ENCODE data around the gene ULBP2. TPM values are rescaled to one million over a fixed set of nuclear protein-coding genes. Genes with fewer than 3 reads are reported as not detected.
"Not testable (repeated sequence)": the region's sequence is repeated elsewhere in the genome, so short reads cannot be mapped to it uniquely, and the experiment has no call there.

The ULBP2 gene
- total RNA-seq, 8 experiments from 2014 or later: 0.54 to 43.6 (median 3.2) TPM

GRCh38 chr6:149948011-149948410 is 6.2 kb downstream of the ULBP2 start:
- Histone ChIP-seq H3K4me3 (no peak overlapping the region), H3K27ac (no peak overlapping the region), H3K4me1 (replicated peaks in 1 of 2) (no peaks in the 10 kb centered on the region)
- ATAC-seq (replicated peaks in 6 of 8): no peak
- in situ Hi-C loops (cut with MboI; ENCODE audit: low pct_unique_long_range_greater_than_20kb in 2 of 9, low sequenced_read_pairs in 9 of 9, unreplicated experiment in 9 of 9): loop anchor here in 1 of 9 experiments (25.0 kb wide), 1 partner anchor 864 kb away; no protein-coding TSS in a partner anchor
- 20 to 60% methylated on average over 1 of the region's 1 CpG; no CpG with 5 or more reads in 8 of the 10 experiments for WGBS, 10 experiments

DNA sequence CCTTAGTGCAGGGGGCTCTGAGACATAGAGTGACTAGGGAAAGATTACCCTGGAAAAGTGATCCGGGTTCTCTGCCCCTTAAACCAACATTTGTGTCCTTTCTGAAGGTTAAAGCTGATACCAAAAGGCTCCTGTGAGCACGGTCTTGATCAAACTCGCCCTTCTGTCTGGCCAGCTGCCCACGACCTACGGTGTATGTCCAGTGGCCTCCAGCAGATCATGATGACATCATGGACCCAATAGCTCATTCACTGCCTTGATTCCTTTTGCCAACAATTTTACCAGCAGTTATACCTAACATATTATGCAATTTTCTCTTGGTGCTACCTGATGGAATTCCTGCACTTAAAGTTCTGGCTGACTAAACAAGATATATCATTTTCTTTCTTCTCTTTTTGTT is 6.8 kb downstream of the ULBP2 start:
- no peak for ATAC-seq (replicated peaks in 6 of 8)
- H3K4me3 ChIP-seq: no peak overlapping the region
- no peaks in the 10 kb centered on the region for H3K4me1 ChIP-seq (replicated peaks in 1 of 2)
- in situ Hi-C loops (cut with MboI; ENCODE audit: low pct_unique_long_range_greater_than_20kb in 2 of 9, low sequenced_read_pairs in 9 of 9, unreplicated experiment in 9 of 9): loop anchor here in 1 of 9 experiments (25.0 kb wide), 1 partner anchor 864 kb away; no protein-coding TSS in a partner anchor
- 7 to 88% (median 79%) methylated on average over 1 to 5 of the region's 5 CpGs; no CpG with 5 or more reads in 5 of the 10 experiments for WGBS, 10 experiments
- H3K27ac ChIP-seq: no peak overlapping the region

DNA sequence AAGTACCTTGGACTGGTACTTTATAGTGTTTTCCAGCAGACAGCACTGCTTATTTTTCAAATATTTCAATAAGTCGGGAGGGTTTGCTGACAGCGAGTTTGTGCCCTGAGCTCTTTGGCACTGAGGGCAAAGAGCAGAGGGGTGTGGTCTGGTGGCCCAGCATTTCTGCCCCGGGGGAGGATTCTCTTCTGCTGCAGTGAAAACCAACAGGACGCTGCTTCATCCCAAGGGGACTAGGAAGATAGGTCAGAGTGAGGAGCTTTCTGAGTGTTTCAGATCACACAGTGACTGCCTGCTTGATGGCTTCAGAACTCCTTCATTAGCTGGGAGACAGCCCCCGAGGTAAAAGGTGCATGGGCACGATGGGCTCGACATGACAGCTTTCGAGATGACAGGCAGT is 8.6 kb downstream of the ULBP2 start:
- in situ Hi-C loops (cut with MboI; ENCODE audit: low pct_unique_long_range_greater_than_20kb in 2 of 9, low sequenced_read_pairs in 9 of 9, unreplicated experiment in 9 of 9): no loop called here
- 0 to 50% (median 18%) methylated on average over 1 to 4 of the region's 8 CpGs; no CpG with 5 or more reads in 4 of the 10 experiments for WGBS, 10 experiments

DNA sequence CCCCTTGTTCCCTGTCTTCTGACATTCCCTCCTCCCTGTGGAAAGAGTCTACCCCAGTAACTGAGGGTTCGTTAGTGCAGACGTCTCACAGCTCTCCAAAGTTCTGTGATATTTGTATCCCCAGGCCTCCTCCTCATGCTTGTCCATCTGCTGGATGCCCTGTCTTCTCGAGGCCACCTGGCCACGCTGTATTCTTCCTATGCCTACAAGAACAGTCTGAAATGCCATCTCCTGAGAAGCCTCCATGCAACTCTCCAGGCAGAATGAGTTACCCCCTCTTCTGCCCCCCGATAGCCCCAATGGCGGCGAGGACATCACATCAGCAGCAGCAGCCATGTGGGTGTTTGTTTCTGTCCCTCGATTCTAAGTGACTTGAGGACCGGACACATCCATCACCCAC is 9.3 kb downstream of the ULBP2 start:
- 40 to 100% (median 70%) methylated on average over 1 to 5 of the region's 9 CpGs; no CpG with 5 or more reads in 3 of the 10 experiments for WGBS, 10 experiments
- no peaks in the 10 kb centered on the region for H3K4me1 ChIP-seq (replicated peaks in 1 of 2)
- no peak overlapping the region for H3K4me3 ChIP-seq
- no peak for ATAC-seq (replicated peaks in 6 of 8)
- H3K27ac ChIP-seq: no peak overlapping the region
- in situ Hi-C loops (cut with MboI; ENCODE audit: low pct_unique_long_range_greater_than_20kb in 2 of 9, low sequenced_read_pairs in 9 of 9, unreplicated experiment in 9 of 9): no loop called here

More for the DNA sequence above, 8.6 kb downstream of the ULBP2 start:
- no peaks in the 10 kb centered on the region for H3K4me1 ChIP-seq (replicated peaks in 1 of 2)
- ATAC-seq (replicated peaks in 6 of 8): peak in 2 of 8 experiments; percentile 6
- no peak overlapping the region for H3K4me3 ChIP-seq
- no peak overlapping the region for H3K27ac ChIP-seq

DNA sequence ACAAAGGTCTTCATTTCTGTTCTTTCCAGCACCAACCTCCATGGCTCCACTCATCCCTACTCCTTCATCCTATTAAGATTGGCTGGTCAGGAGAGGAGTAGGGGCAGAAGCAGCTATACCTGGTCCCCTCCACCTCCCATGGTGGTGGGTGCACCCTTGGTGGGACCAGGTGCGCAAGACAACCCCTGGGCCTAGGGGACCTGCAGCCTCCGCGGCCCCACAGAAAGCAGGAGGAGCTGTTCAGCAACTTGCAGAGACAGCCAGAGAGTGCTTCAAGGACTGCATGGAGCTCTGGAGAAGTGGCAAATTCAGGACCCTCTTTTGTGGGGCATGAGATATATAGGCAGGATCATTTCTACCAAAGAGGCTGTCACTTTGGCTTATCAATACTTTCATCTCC is 9.8 kb downstream of the ULBP2 start:
- Histone ChIP-seq H3K4me1 (replicated peaks in 1 of 2) (no peaks in the 10 kb centered on the region), H3K4me3 (no peak overlapping the region), H3K27ac (no peak overlapping the region)
- no peak for ATAC-seq (replicated peaks in 6 of 8)
- in situ Hi-C loops (cut with MboI; ENCODE audit: low pct_unique_long_range_greater_than_20kb in 2 of 9, low sequenced_read_pairs in 9 of 9, unreplicated experiment in 9 of 9): no loop called here
- WGBS, 10 experiments: 54 to 100% (median 58%) methylated on average over 1 to 2 of the region's 3 CpGs; no CpG with 5 or more reads in 7 of the 10 experiments

- in situ Hi-C loops (cut with MboI; ENCODE audit: low pct_unique_long_range_greater_than_20kb in 2 of 9, low sequenced_read_pairs in 9 of 9, unreplicated experiment in 9 of 9); H3K4me1 ChIP-seq (replicated peaks in 1 of 2); H3K4me3 ChIP-seq; H3K27ac ChIP-seq: not testable (repeated sequence)
- WGBS, 10 experiments: 0 to 60% (median 16%) methylated on average over 1 to 2 of the region's 2 CpGs; no CpG with 5 or more reads in 2 of the 10 experiments
- peak in 3 of 8 experiments; percentile 34 to 44 (median 42) for ATAC-seq (replicated peaks in 6 of 8)
Observed at GRCh38 chr6:149953390-149953789, 11.6 kb downstream of the ULBP2 start.

DNA sequence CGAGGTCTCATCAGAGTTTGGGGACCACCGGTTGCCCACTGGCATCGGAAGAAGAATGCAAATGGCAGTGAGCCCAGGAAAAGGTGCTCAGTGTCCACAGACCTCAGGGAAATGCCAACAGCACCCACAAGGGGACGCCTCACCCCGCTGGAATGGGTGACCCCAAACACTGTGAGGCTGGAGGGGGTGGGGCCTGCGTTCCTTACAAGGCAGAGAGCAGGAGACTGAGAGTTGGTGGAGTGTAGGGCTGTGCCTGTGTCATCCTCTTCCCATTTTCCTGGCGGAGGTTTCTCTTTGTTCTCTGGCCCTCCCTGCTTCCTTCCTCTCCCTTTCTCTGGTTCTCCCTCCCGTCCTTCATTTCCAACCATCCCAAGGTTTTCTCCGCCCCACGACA is 12.1 kb downstream of the ULBP2 start:
- no CpG with 5 or more reads among the region's 10 CpGs for WGBS, 10 experiments
- H3K27ac ChIP-seq: not testable (repeated sequence)

DNA sequence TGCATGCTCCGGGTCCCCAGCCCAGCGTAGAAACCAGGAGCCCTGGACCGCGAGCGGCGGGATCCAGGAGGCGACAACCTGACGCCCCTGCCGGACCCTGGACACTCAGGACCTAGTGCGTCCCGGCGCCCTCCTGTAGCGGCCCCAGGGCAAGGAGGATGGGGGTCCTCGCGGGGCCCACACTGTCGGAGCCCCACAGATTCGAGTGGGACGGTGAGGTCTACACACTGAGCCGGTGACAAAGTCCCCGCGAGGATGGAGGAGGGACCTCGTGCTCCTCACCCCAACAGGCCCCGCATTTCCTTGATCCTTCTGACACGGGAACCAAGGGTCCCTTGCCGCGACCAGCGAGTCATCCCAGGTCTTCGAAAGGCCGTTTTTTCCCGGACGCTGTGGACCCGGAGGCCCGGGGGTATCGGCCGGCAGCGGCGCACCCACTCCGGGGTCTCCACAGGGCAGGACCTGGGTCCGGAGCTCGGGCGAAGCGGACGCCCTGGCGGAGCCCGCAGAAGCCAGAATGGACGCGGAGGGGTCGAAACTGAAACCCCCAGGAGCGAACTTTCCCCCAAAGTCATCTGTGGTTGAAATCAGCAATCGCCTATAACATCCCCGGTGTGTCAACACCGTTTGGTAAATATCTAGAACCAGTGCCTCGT is 12.6 kb downstream of the ULBP2 start:
- H3K4me1 ChIP-seq (replicated peaks in 1 of 2); in situ Hi-C loops (cut with MboI; ENCODE audit: low pct_unique_long_range_greater_than_20kb in 2 of 9, low sequenced_read_pairs in 9 of 9, unreplicated experiment in 9 of 9); H3K27ac ChIP-seq; H3K4me3 ChIP-seq: not testable (repeated sequence)
- ATAC-seq (replicated peaks in 6 of 8): peak; percentile 6 to 52 (median 36)
- WGBS, 10 experiments: no CpG with 5 or more reads among the region's 53 CpGs

More for the DNA sequence above, 12.1 kb downstream of the ULBP2 start:
- H3K4me1 ChIP-seq (replicated peaks in 1 of 2); in situ Hi-C loops (cut with MboI; ENCODE audit: low pct_unique_long_range_greater_than_20kb in 2 of 9, low sequenced_read_pairs in 9 of 9, unreplicated experiment in 9 of 9); H3K4me3 ChIP-seq: not testable (repeated sequence)
- ATAC-seq (replicated peaks in 6 of 8): peak; percentile 77 to 98 (median 88)

GRCh38 chr6:149954984-149955653 is 13.3 kb downstream of the ULBP2 start:
- WGBS, 10 experiments: 0 to 7% (median 0%) methylated on average over 1 to 3 of the region's 21 CpGs; no CpG with 5 or more reads in 6 of the 10 experiments
- H3K27ac ChIP-seq; H3K4me1 ChIP-seq (replicated peaks in 1 of 2); in situ Hi-C loops (cut with MboI; ENCODE audit: low pct_unique_long_range_greater_than_20kb in 2 of 9, low sequenced_read_pairs in 9 of 9, unreplicated experiment in 9 of 9); H3K4me3 ChIP-seq: not testable (repeated sequence)
- ATAC-seq (replicated peaks in 6 of 8): peak in 2 of 8 experiments; percentile 4 to 33

- 8 to 60% (median 27%) methylated on average over 1 to 4 of the region's 7 CpGs; no CpG with 5 or more reads in 3 of the 10 experiments for WGBS, 10 experiments
- H3K4me1 ChIP-seq (replicated peaks in 1 of 2); in situ Hi-C loops (cut with MboI; ENCODE audit: low pct_unique_long_range_greater_than_20kb in 2 of 9, low sequenced_read_pairs in 9 of 9, unreplicated experiment in 9 of 9); H3K4me3 ChIP-seq; H3K27ac ChIP-seq; ATAC-seq (replicated peaks in 6 of 8): not testable (repeated sequence)
Observed at GRCh38 chr6:149955654-149956317, 14.0 kb downstream of the ULBP2 start.

DNA sequence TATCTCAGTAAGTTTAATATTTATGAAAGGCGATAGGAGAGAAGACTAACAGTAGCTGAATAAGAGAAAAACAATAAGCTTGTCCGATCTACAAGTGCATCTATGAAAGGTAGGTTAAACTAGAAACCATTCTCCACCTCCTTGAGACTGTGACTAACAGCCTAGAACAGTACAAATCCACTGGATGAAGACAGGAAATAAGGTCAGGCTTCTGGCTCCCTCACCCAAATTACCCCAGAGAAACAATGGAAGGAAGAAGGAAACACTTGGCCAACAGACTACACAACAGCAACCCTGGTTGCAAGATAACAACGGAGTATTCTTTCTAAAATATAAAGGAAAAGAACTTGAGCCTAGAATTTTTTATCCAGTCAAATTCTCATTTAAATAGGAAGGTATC is 16.3 kb downstream of the ULBP2 start:
- H3K4me1 ChIP-seq (replicated peaks in 1 of 2); H3K27ac ChIP-seq; in situ Hi-C loops (cut with MboI; ENCODE audit: low pct_unique_long_range_greater_than_20kb in 2 of 9, low sequenced_read_pairs in 9 of 9, unreplicated experiment in 9 of 9); H3K4me3 ChIP-seq; ATAC-seq (replicated peaks in 6 of 8): not testable (repeated sequence)
- WGBS, 10 experiments: 22 to 61% (median 48%) methylated on average over 1 to 3 of the region's 3 CpGs; no CpG with 5 or more reads in 1 of the 10 experiments

- H3K4me3 ChIP-seq; ATAC-seq (replicated peaks in 6 of 8); in situ Hi-C loops (cut with MboI; ENCODE audit: low pct_unique_long_range_greater_than_20kb in 2 of 9, low sequenced_read_pairs in 9 of 9, unreplicated experiment in 9 of 9); H3K4me1 ChIP-seq (replicated peaks in 1 of 2); H3K27ac ChIP-seq: not testable (repeated sequence)
- 38 to 80% (median 50%) methylated on average over 1 to 2 of the region's 4 CpGs; no CpG with 5 or more reads in 5 of the 10 experiments for WGBS, 10 experiments
Observed at GRCh38 chr6:149959806-149960205, 18.0 kb downstream of the ULBP2 start.

DNA sequence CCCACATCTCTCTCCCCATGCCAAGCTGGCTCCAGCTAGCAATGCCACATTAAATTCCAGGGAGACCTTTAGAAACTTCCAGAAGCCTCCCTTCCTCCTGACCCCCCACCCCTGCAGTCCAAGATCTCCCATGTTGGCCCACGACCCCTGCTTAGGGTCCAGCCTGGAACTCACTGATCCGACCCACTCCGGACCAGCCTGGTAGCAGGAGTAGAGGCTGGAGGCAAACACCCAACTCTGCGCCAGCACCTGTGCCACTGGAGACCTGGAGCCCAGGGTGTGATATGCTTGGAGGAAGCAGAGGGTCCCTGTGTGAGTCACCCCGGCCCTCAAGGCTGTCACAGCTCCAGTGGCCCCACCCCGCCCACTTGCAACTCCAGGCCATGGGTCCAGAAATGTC is 18.7 kb downstream of the ULBP2 start:
- H3K4me3 ChIP-seq: no peak overlapping the region
- WGBS, 10 experiments: 55 to 80% methylated on average over 2 to 4 of the region's 6 CpGs; no CpG with 5 or more reads in 8 of the 10 experiments
- peaks cover 5 to 9% of the 10 kb centered on the region in 2 donors for H3K4me1 ChIP-seq (replicated peaks in 1 of 2)
- no peak overlapping the region for H3K27ac ChIP-seq
- in situ Hi-C loops (cut with MboI; ENCODE audit: low pct_unique_long_range_greater_than_20kb in 2 of 9, low sequenced_read_pairs in 9 of 9, unreplicated experiment in 9 of 9): no loop called here
- no peak for ATAC-seq (replicated peaks in 6 of 8)

Measured in motor neuron (in vitro differentiated cells).